IMR-90 (cell line): ENCODE results near the gene ZSWIM3. TPM values are rescaled to one million over a fixed set of nuclear protein-coding genes. Genes with fewer than 3 reads are reported as not detected.

Experiments used
- ATAC-seq: fragments of 200-7000 bp; cut with Tn5 transposase; 2 replicates; pipeline ENCODE4 v1.9.1; 2020; ENCODE audit warnings: low read depth, mild to moderate bottlenecking, moderate library complexity
- BruUV-seq: library from RNA; stranded (reverse); fragments of 400-500 nt; replicated peaks from 2 replicates; lab custom pipeline; 2021; lab: Mats Ljungman, UMichigan
- CTCF ChIA-PET: fragments of 300-600 bp; formaldehyde crosslinking; extraction: SDS; loops from one replicate; lab custom pipeline; 2021; ENCODE audit warnings: antibody characterized with exemption; lab: Yijun Ruan, JAX
- POLR2A ChIA-PET: fragments of 300-600 bp; sonication (Branson Sonifier 250); formaldehyde crosslinking; loops from one replicate; lab custom pipeline; 2022; ENCODE audit warnings: antibody characterized with exemption; ENCODE audit not compliant: unreplicated experiment; lab: Charles Lee
- DNase-seq: peaks from one replicate; pipeline ENCODE4 v3.0.0; 2013
- H2AFZ ChIP-seq: replicated peaks from 2 replicates; pipeline ENCODE3; 2013; ENCODE audit warnings: low read length, mild to moderate bottlenecking; ENCODE audit not compliant: poor library complexity
- H2AK5ac ChIP-seq: 2 replicates; pipeline ENCODE4 v1.6.1; 2013; ENCODE audit warnings: low read depth, low read length, inconsistent platforms
- H2AK9ac ChIP-seq: replicated peaks from 2 replicates; pipeline ENCODE3; 2013; ENCODE audit warnings: mild to moderate bottlenecking, low read depth, low read length, moderate library complexity; ENCODE audit not compliant: poor library complexity
- H2BK120ac ChIP-seq: 2 replicates; pipeline ENCODE4 v1.6.1; 2013; ENCODE audit warnings: low read depth, low read length, inconsistent platforms
- H2BK15ac ChIP-seq: 3 replicates; pipeline ENCODE4 v1.6.1; 2013; ENCODE audit warnings: low read depth, low read length, inconsistent platforms
- H2BK20ac ChIP-seq: 2 replicates; pipeline ENCODE4 v1.6.1; 2013; ENCODE audit warnings: low read depth, mild to moderate bottlenecking, inconsistent platforms, low read length, moderate library complexity
- H2BK5ac ChIP-seq: 2 replicates; pipeline ENCODE4 v1.6.1; 2013; ENCODE audit warnings: mild to moderate bottlenecking, low read depth, low read length, inconsistent platforms; ENCODE audit not compliant: poor library complexity, severe bottlenecking
- H3K14ac ChIP-seq: replicated peaks from 2 replicates; pipeline ENCODE4 v1.6.1; 2013; ENCODE audit warnings: low read depth, low read length, inconsistent platforms
- H3K18ac ChIP-seq: 2 replicates; pipeline ENCODE4 v1.6.1; 2013; ENCODE audit warnings: low read depth, low read length, control low read depth
- H3K23ac ChIP-seq: 2 replicates; pipeline ENCODE4 v1.6.1; 2013; ENCODE audit warnings: low read depth, low read length, inconsistent platforms
- H3K27ac ChIP-seq: 2 replicates; pipeline ENCODE4 v1.5.1; 2013; ENCODE audit warnings: mild to moderate bottlenecking, control low read depth, low read length; ENCODE audit not compliant: insufficient read depth
- H3K27me3 ChIP-seq: 2 replicates; pipeline ENCODE4 v1.6.1; 2013; ENCODE audit warnings: low read length; ENCODE audit not compliant: control insufficient read depth, insufficient read depth
- H3K36me3 ChIP-seq: 2 replicates; pipeline ENCODE4 v1.6.1; 2013; ENCODE audit warnings: low read length, mixed read lengths; ENCODE audit not compliant: control insufficient read depth, insufficient read depth
- H3K4ac ChIP-seq: 2 replicates; pipeline ENCODE4 v1.6.1; 2013; ENCODE audit warnings: low read depth, low read length, inconsistent platforms
- H3K4me1 ChIP-seq: 2 replicates; pipeline ENCODE4 v1.6.1; 2013; ENCODE audit warnings: low read length, mixed read lengths; ENCODE audit not compliant: control insufficient read depth, insufficient read depth
- H3K4me2 ChIP-seq: 2 replicates; pipeline ENCODE4 v1.6.1; 2013; ENCODE audit warnings: low read depth, mild to moderate bottlenecking, control low read depth, low read length, moderate library complexity
- H3K4me3 ChIP-seq: 2 replicates; pipeline ENCODE4 v1.5.1; 2013; ENCODE audit warnings: low read depth, mild to moderate bottlenecking, control low read depth, low read length, moderate library complexity; ENCODE audit not compliant: insufficient read depth
- H3K56ac ChIP-seq: 2 replicates; pipeline ENCODE4 v1.6.1; 2013; ENCODE audit warnings: low read length, inconsistent platforms; ENCODE audit not compliant: insufficient read depth; ENCODE audit errors: extremely low read depth
- H3K79me1 ChIP-seq, 2 experiments: 2 replicates each; pipeline ENCODE4 v1.6.1; 2013; ENCODE audit warnings: low read length in 2 of 2, inconsistent platforms in 1 of 2, low read depth in 1 of 2
- H3K9ac ChIP-seq: 2 replicates; pipeline ENCODE4 v1.6.1; 2013; ENCODE audit warnings: low read depth, low read length, control low read depth
- H3K9me1 ChIP-seq: 2 replicates; pipeline ENCODE4 v1.6.1; 2013; ENCODE audit warnings: low read length, inconsistent platforms; ENCODE audit not compliant: insufficient read depth
- H3K9me3 ChIP-seq: 2 replicates; pipeline ENCODE4 v1.6.1; 2013; ENCODE audit warnings: low read length; ENCODE audit not compliant: control insufficient read depth, insufficient read depth
- H4K20me1 ChIP-seq: 2 replicates; pipeline ENCODE4 v1.6.1; 2013; ENCODE audit warnings: low read length, inconsistent platforms; ENCODE audit not compliant: insufficient read depth
- H4K5ac ChIP-seq: 2 replicates; pipeline ENCODE4 v1.6.1; 2013; ENCODE audit warnings: mild to moderate bottlenecking, low read depth, low read length, control low read depth
- H4K8ac ChIP-seq, 2 experiments: 2 replicates each; pipeline ENCODE4 v1.6.1; 2013; ENCODE audit warnings: low read depth in 2 of 2, low read length in 2 of 2, control low read depth in 1 of 2, inconsistent platforms in 1 of 2
- H4K91ac ChIP-seq: 2 replicates; pipeline ENCODE4 v1.6.1; 2013; ENCODE audit warnings: low read depth, low read length, inconsistent platforms; ENCODE audit not compliant: insufficient read depth
- CEBPB ChIP-seq: IDR thresholded peaks from 2 replicates; pipeline ENCODE4 v1.6.1; 2012; ENCODE audit warnings: low read depth, low read length, improper control_type of control experiment
- CHD1 ChIP-seq: IDR thresholded peaks from 2 replicates; pipeline ENCODE4 v1.6.1; 2012; ENCODE audit warnings: low read depth, low read length, improper control_type of control experiment
- FOS ChIP-seq: fragments of 150-350 bp; IDR thresholded peaks from 2 replicates; pipeline ENCODE4 v1.6.1; 2016; ENCODE audit warnings: low read depth, low read length
- MAFK ChIP-seq: IDR thresholded peaks from 2 replicates; pipeline ENCODE4 v1.6.1; 2012; ENCODE audit warnings: low read depth, low read length, improper control_type of control experiment
- MAZ ChIP-seq: IDR thresholded peaks from 2 replicates; pipeline ENCODE4 v1.6.1; 2012; ENCODE audit warnings: low read depth, mild to moderate bottlenecking, low read length, improper control_type of control experiment, moderate library complexity, borderline replicate concordance
- MXI1 ChIP-seq: IDR thresholded peaks from 2 replicates; pipeline ENCODE4 v1.6.1; 2012; ENCODE audit warnings: low read depth, mild to moderate bottlenecking, low read length, moderate library complexity, borderline replicate concordance
- NFE2L2 ChIP-seq: fragments of 150-350 bp; IDR thresholded peaks from 2 replicates; pipeline ENCODE4 v1.6.1; 2016; ENCODE audit warnings: low read depth, mild to moderate bottlenecking, low read length
- POLR2A ChIP-seq: IDR thresholded peaks from 2 replicates; pipeline ENCODE4 v1.6.1; 2012; ENCODE audit warnings: mild to moderate bottlenecking, low read depth, low read length
- RAD21 ChIP-seq: IDR thresholded peaks from 2 replicates; pipeline ENCODE4 v1.6.1; 2012; ENCODE audit warnings: low read length, improper control_type of control experiment
- RCOR1 ChIP-seq: IDR thresholded peaks from 2 replicates; pipeline ENCODE4 v1.6.1; 2012; ENCODE audit warnings: mild to moderate bottlenecking, low read length, improper control_type of control experiment; ENCODE audit not compliant: insufficient replicate concordance
- RFX5 ChIP-seq: IDR thresholded peaks from 2 replicates; pipeline ENCODE4 v1.8.0; 2012; ENCODE audit warnings: low read depth, mild to moderate bottlenecking, low read length, moderate library complexity
- SMC3 ChIP-seq: fragments of 150-350 bp; IDR thresholded peaks from 2 replicates; pipeline ENCODE4 v1.6.1; 2016; ENCODE audit warnings: low read depth, mild to moderate bottlenecking, antibody characterized with exemption, low read length, moderate library complexity
- WGBS, 2 experiments: methylation state at CpG; one replicate each; pipeline versions ENCODE4 v1.1.5 to v1.1.7; 2013; ENCODE audit warnings: missing lambda C conversion rate in 2 of 2; ENCODE audit not compliant: insufficient read length in 1 of 2; ENCODE audit errors: extremely low coverage in 2 of 2; 5-methylcytosine and 5-hydroxymethylcytosine counted together
- dilution Hi-C: fragments of 300-500 bp; cut with HindIII; formaldehyde crosslinking; loops from one replicate; pipeline ENCODE4 v1.14.3; 2018; ENCODE audit warnings: low sequenced_read_pairs; ENCODE audit not compliant: unreplicated experiment
- in situ Hi-C: fragments of 300-500 bp; cut with MboI; formaldehyde crosslinking; loops from 3 replicates; pipeline ENCODE4 v1.14.3; 2019; ENCODE audit warnings: low sequenced_read_pairs, inconsistent platforms, mixed read lengths
- intact Hi-C: fragments of 100-400 bp; cut with micrococcal nuclease; formaldehyde crosslinking; loops from 2 replicates; pipeline ENCODE4 v1.10.0; 2022
- polyA plus RNA-seq, 3 experiments: library from polyadenylated mRNA; depleted of rRNA; stranded (reverse); fragments of >200 nt; gene quantifications; 2 replicates each; pipeline ENCODE4 v1.2.3, GENCODE V29; 2012; ENCODE audit warnings: low replicate concordance in 1 of 3
- total RNA-seq: library from RNA; depleted of rRNA; stranded (reverse); fragments of >200 nt; gene quantifications from 2 replicates; pipeline ENCODE4 v1.2.3, GENCODE V29; 2012
- TF ChIP-seq, protein P1 (sequence below): conservative IDR thresholded peaks from 2 replicates; pipeline ENCODE4 v1.5.1; 2012; ENCODE audit warnings: mild to moderate bottlenecking, low read depth, low read length, improper control_type of control experiment
- TF ChIP-seq, protein P2 (sequence below): fragments of 150-350 bp; IDR thresholded peaks from 2 replicates; pipeline ENCODE4 v1.6.1; 2016; ENCODE audit warnings: low read depth, mild to moderate bottlenecking, low read length, moderate library complexity, borderline replicate concordance

ZSWIM3 gene
- total and polyA plus RNA-seq, 2 of the 4 experiments (the other 2 are of a cell fraction): 3.3 to 8.6 TPM

DNA sequence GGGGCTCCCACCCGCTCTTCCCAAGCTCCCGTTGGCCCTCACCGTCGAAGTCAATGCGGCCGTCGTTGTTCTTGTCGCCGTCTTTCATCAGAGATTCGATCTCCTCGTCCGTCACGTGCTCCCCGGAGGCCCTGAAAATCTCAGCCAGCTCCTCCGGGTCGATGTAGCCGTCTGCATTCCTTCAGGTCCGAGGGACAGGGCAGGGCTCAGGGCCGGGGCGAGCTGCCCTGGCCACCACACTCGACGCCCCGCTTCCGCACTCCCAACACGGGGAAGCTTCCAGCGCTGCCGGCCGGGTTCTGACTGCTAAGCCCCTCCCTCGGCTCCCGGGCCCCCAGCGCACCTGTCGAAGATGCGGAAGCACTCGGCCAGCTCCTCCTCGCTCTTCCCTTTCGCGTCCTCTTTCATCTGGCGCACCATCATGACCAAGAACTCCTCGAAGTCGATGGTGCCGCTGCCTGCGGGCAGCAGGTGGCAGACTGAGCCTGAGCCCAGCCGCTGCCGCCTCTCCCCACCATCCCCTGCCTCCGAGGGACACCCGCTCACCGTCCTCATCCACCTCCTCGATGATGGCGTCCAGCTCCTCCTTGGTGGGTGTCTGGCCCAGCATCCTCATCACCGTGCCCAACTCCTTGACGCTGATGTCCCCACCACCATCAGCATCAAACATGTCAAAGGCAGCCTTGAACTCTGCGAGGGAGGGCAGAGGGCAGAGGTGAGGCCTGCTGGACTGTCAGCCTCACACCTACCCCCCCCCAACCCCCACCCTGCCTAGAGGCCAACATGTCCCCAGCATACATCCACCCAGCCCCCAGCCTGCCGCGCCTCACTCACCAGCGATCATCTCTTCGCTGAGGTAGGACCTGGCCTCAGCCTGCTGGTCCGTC, 33.2 kb upstream of the ZSWIM3 start:
- Histone ChIP-seq H2AK5ac (peak overlapping the region; percentile 18), H3K14ac (no peak overlapping the region), H3K27ac (no peak overlapping the region), H2BK5ac (no peak overlapping the region), H3K9ac (no peak overlapping the region), H2BK15ac (no peak overlapping the region), H3K4me3 (no peak overlapping the region), H2AK9ac (peak overlapping the region; percentile 68), H2BK20ac (no peak overlapping the region), H3K4ac (no peak overlapping the region; the same call in 1 of the 2 replicates), H3K36me3 (no peaks in the 10 kb centered on the region), H4K20me1 (no peaks in the 10 kb centered on the region), H3K27me3 (peaks cover 2% of the 10 kb centered on the region; the same call in 1 of the 2 replicates), H3K4me2 (no peak overlapping the region), H4K5ac (no peak overlapping the region; the same call in 1 of the 2 replicates), H2BK120ac (no peak overlapping the region), H4K91ac (no peak overlapping the region), H3K4me1 (peaks cover 18% of the 10 kb centered on the region), H3K79me1 (no peaks in the 10 kb centered on the region), H3K18ac (no peak overlapping the region), H2AFZ (peak overlapping the region; percentile 76), H3K9me1 (no peaks in the 10 kb centered on the region), H3K23ac (no peak overlapping the region), H3K9me3 (no peaks in the 10 kb centered on the region), H3K56ac (no peak overlapping the region), H4K8ac (no peak overlapping the region)
- dilution Hi-C loops: no loop called here
- CTCF ChIA-PET: no interaction called here
- POLR2A ChIA-PET: no interaction called here
- ATAC-seq (peak; percentile 29), DNase-seq (no peak)
- BruUV-seq: no TSS peak
- in situ Hi-C loops: no loop called here
- 26% methylated on average over 39 of the region's 57 CpGs; no CpG with 5 or more reads in 1 of the 2 experiments for WGBS, 2 experiments
- intact Hi-C loops: loop anchor here (2.0 kb wide), 1 partner anchor 67 kb away; the partner anchor contains the start of genes CTSA and NEURL2
- TF ChIP-seq MAZ (no peak), FOS (no peak), MXI1 (no peak), RAD21 (peak; percentile 49), SMC3 (0 out of 2 replicates have a peak, but pooled peaks have one; percentile 18), MAFK (no peak), NFE2L2 (no peak), CEBPB (no peak), POLR2A (no peak), CHD1 (no peak), RFX5 (no peak), RCOR1 (no peak)
- TF ChIP-seq, protein P1, sequence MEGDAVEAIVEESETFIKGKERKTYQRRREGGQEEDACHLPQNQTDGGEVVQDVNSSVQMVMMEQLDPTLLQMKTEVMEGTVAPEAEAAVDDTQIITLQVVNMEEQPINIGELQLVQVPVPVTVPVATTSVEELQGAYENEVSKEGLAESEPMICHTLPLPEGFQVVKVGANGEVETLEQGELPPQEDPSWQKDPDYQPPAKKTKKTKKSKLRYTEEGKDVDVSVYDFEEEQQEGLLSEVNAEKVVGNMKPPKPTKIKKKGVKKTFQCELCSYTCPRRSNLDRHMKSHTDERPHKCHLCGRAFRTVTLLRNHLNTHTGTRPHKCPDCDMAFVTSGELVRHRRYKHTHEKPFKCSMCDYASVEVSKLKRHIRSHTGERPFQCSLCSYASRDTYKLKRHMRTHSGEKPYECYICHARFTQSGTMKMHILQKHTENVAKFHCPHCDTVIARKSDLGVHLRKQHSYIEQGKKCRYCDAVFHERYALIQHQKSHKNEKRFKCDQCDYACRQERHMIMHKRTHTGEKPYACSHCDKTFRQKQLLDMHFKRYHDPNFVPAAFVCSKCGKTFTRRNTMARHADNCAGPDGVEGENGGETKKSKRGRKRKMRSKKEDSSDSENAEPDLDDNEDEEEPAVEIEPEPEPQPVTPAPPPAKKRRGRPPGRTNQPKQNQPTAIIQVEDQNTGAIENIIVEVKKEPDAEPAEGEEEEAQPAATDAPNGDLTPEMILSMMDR: peak; percentile 40
- TF ChIP-seq, protein P2, sequence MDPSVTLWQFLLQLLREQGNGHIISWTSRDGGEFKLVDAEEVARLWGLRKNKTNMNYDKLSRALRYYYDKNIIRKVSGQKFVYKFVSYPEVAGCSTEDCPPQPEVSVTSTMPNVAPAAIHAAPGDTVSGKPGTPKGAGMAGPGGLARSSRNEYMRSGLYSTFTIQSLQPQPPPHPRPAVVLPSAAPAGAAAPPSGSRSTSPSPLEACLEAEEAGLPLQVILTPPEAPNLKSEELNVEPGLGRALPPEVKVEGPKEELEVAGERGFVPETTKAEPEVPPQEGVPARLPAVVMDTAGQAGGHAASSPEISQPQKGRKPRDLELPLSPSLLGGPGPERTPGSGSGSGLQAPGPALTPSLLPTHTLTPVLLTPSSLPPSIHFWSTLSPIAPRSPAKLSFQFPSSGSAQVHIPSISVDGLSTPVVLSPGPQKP: no peak
